ENCODE results near the gene EFCAB6.

Gene EFCAB6

GRCh38 chr22:43812890-43813289 lies 785 bp upstream of the EFCAB6 start:
- no peak for DNase-seq

DNA sequence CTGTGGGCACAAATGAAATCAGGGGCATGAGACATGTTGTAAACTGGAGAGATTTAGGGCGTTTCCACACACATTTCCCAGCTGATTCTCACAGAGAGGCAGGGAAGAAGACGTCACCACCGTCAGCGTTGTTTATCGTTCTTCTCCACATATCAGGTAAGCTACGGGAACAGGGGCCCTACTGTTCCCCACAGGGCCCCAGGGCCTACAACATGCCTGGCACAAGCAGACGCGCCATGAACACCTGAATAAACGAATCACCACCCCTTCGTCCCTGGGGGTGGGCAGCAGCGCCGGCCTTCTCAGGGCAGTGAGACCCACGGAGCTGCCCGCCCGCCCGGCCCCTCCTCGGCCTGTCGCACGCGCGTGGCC lies 342 bp downstream of the EFCAB6 start:
- DNase-seq: no peak

DNA sequence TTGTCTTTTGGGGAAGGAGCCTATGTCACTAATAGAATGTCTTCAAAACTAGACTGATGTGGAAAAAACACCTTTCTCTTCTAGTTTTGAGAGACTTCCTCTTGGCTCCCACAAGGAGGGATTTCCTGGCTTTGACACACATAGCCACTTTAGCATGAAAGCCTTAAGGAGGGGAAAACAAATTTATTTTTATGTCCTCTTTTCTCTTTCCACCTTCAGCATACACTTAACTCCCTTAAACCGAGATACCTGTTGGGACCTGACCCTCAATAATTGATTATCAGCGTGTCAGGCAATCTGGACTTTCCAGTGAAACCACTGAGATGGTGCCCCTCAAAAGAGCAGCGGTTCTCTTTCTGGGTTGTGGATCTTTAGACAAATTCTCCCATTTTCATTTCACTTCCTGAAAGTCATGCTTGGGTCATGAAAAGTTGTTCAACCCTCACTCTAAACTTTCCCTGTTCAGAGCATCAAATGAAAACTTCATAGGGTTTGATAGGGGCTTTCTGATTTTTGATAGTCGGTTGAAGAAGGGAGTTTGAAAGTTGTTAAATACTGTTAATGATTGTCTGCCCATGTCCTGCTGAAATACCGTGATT lies 9.1 kb downstream of the EFCAB6 start:
- no peak for DNase-seq

DNA sequence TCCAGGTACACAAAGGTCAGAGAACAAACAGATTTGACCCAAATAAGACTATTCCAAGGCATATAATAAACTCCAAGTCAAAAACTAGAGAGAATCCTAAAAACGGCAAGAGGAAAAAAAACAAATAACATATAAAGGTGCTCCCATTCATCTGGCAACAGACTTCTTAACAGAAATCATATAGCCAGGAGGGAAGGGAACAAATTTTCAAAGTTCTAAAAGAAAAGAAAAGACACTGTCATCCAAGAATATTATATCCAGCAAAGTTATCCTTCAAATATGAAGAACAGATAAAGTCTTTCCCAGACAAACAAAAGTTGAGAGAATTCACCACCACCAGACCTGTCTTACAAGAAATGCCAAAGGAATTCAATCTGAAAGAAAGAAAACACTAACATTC lies 11.1 kb downstream of the EFCAB6 start:
- no peak for DNase-seq

DNA sequence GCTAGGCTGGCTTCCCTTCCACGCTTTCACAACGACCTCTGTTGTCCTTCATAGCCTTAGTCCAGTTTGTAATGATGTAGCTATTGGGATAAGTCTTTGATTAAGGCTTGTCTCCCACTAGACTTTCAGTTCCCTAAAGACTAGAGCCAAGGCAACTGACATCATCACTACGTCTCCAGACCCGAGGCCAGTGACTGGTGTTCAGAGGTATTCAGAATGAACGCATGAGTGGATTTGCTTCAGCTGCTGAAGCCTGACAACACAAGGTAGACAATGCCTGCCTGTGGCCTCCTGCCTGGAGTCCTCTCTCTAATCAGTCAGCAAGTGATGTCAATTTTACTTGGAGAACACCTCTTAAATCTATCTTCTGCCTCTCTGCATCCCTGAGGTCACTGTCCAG lies 13.6 kb downstream of the EFCAB6 start:
- no peak for DNase-seq

GRCh38 chr22:43796567-43796966 lies 15.5 kb downstream of the EFCAB6 start:
- DNase-seq: no peak

- DNase-seq: no peak
Measured at GRCh38 chr22:43795320-43795719, 16.8 kb downstream of the EFCAB6 start.

DNA sequence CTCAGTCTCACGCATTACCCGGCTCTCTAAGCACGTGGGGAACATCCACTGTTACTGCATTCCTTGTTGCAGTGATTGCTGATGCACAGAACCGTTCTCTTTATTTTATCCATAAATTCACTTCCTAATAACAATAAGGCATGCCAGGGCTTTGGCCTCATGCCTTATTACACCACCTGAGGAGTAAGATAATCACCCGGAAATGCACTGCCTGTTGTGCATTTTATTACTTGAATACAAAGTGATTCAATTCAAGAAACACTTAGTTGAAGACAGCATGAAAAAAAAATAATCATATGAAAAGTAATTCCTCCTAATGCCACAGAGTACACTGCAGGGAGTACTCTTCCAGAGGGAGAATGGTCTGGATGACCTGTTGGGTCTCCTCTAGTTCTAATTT lies 19.2 kb downstream of the EFCAB6 start:
- no peak for DNase-seq

GRCh38 chr22:43789452-43789851 lies 22.7 kb downstream of the EFCAB6 start:
- DNase-seq: no peak

GRCh38 chr22:43783777-43784176 lies 28.3 kb downstream of the EFCAB6 start:
- DNase-seq: no peak

DNA sequence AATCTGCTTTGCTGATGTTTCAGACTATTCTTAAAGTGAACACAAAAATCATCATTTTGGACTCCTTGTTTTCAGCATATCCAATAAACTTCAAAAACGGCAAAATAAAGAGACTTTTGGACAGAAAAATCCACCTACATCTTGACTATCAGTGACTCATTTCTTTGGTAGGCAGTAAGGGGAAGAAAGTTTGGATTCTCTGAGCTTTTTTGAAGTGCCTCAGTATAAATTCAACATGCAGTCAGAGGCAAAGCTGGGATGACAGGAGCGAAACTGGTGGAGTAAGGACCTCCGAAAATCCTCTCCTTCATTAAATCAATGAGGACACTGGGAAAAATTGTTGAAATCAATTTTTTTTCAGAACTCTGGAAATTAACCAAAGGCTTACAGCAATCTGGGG lies 29.7 kb downstream of the EFCAB6 start:
- no peak for DNase-seq

DNA sequence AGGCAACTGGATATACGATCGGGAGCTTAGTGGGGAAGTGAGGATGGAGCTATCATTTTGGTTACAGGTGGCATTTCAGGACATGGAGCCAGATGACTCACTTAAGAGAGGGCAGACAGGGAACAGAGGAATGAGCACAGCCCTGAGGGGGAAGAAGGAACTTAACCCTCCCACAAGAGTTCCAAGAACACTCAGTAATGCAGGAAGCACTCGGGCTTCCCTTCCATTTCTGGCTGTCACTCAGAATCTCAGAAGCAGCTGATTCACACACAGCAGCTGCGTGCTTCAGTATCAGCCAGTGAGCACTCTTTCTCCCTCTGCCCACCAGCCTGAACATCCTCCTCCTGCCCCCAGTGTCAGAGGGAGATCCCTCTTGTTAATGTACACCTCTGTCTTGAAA lies 34.8 kb downstream of the EFCAB6 start:
- no peak for DNase-seq

- DNase-seq: no peak
Measured at GRCh38 chr22:43776081-43776670, 35.9 kb downstream of the EFCAB6 start.

- no peak for DNase-seq
Measured at GRCh38 chr22:43774318-43774915, 37.7 kb downstream of the EFCAB6 start.

GRCh38 chr22:43772831-43773230 lies 39.3 kb downstream of the EFCAB6 start:
- DNase-seq: no peak

- no peak for DNase-seq
Measured at GRCh38 chr22:43755452-43755851, 56.7 kb downstream of the EFCAB6 start.

GRCh38 chr22:43755011-43755410 lies 57.1 kb downstream of the EFCAB6 start:
- DNase-seq: no peak

DNA sequence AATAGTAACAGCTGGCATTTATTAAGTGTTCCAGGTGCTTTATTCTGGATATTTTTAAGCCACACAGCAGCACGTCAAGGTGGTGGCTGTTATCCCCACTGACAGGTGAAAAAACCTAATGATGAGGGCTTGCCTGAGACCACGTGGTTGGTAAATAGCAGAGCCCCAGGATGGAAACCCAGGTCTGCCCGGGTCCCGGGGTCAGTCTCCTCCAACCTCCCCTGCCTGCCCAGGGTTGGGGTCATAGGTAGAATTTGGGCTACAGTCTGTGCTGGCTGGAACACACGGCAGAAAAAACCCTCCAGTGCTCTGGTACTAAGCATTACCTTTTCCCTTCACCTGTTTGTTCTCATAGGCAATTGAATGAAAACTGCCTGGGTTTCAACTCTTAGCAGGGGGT lies 57.9 kb downstream of the EFCAB6 start:
- DNase-seq: no peak

DNA sequence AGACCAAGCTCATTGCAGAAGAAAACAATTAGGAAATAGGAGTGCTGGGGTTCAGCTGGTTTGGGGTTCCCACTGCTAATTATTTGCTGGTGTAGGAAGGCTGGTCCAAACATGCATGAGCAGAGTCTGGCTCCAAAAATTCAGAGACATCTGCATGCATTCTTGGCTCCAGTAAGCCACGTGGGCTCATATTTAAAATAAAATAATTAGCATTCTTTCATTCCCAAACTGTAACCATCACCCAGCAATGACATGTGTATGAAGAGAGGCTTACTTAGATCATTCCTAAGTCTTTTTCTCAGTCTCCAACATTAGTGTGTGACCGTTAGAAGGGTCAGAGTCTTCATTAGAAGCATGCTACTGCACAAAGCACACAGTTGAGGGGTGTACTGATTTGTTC lies 58.4 kb downstream of the EFCAB6 start:
- DNase-seq: no peak

DNA sequence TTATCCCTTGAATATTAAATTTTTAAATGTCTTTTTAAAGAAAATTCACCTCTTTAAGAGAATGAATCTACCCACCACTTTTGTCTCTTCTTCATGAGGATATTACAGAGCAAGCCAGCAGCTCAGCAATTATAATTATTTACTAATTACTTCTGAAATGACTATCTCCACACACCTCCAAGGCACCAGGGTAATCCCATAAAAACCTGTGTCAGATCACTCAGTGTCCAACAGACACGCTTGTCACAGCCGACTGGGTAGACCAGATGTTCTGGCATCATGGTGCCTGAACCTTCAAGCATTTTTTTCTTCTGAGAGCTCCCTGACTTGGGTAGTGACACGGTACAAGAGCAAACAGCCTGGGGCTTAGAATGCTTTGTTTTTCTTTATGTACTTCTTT lies 61.4 kb downstream of the EFCAB6 start:
- DNase-seq: no peak

DNA sequence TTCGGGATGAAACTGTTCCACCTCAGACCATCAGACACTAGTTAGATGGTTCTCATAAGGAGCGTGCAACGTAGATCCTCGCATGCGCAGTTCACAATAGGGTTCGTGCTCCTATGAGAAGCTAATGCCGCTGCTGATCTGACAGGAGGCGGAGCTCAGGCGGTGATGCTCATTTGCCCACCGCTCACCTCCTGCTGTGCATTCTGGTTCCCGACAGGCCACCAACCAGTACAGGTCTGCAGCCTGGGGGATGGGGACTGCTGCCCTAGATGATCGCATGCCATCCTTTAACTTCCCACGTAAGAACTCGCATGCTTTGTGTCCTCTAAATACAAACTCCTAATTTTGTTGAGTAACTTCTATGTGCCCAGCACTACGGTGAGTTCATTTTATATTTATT lies 62.6 kb downstream of the EFCAB6 start:
- no peak for DNase-seq

DNA sequence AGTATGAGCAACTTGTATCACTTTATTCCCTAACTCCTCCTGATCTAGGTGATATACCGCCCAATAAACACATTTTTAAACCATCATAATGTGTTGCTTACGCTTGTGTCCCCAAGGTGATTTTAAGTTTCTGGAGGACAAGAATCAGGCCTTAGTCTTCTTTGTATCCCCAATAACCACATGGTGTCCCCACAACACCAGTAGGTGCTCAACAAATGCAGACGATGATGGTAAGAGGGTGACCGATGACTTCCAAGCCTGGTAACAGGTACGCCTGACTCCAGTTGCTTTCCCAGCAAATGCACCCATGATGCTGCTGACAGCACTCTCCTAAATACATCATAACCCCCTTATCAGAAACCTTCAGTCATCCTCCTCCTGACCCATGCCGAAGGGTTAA lies 64.2 kb downstream of the EFCAB6 start:
- DNase-seq: no peak

- DNase-seq: no peak
Measured at GRCh38 chr22:43747058-43747457, 65.0 kb downstream of the EFCAB6 start.

- no peak for DNase-seq
Measured at GRCh38 chr22:43745783-43746356, 66.2 kb downstream of the EFCAB6 start.

DNA sequence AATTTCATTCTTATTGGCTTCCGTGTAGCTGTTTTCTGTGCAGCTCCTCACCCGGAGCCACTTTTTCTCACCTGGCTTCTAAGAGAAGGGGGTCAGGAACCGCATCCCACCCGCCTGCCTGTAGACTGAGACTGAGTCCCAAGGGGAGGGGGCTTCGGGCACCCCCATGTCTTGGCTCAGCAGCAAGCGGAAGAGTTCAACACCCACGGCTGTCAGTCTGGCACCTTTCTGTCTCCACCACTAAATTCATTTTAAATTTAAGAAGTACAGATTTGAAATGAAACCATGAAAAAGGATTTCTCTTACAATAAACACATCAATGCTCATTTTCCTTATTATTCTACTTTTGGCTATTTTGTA lies 66.7 kb downstream of the EFCAB6 start:
- DNase-seq: no peak

Measured in 8988T (cell line).